ENCODE measurements around the gene PCNX2. TPM values are rescaled to one million over a fixed set of nuclear protein-coding genes. Genes with fewer than 3 reads are reported as not detected.

Gene PCNX2
- total RNA-seq, 1 donor: 38.4 TPM

DNA sequence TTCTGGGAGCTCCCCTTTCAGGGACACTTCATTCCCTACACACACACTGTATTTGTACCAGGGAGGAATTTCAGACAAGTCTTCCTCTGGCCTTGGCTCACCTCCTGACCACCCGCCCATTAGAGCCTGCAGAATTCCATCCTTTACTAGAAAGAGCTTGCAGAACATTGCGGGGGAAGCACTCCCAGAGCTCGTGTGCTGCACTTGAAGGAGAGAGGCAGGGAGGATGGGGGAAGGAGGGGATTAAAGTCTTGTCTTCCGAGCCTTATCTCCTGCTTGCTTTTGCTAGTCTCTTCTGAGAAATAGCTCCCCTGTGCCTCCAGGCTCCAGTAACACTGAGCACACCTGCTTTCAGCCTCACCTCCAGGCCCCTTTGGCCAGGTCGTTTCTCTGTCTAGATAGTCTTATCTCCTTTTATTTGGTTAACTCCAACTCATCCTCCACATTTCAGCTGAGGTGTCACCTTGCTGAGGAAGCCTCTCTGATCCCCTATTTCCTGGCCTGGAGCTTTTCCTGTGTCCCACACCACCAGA, 62.0 kb downstream of the PCNX2 start:
- H3K4me1 ChIP-seq (ENCODE audit: insufficient read depth, low read length): no peaks in the 10 kb centered on the region
- H3K27me3 ChIP-seq (ENCODE audit: insufficient read depth, low read length): no peaks in the 10 kb centered on the region
- H3K9me3 ChIP-seq (ENCODE audit: low read depth, low read length): no peaks in the 10 kb centered on the region
- no peak overlapping the region for H3K4me3 ChIP-seq (ENCODE audit: low read length)

GRCh38 chr1:233230011-233230410, 65.5 kb downstream of the PCNX2 start:
- Histone ChIP-seq H3K4me3 (ENCODE audit: low read length) (no peak overlapping the region), H3K27me3 (ENCODE audit: insufficient read depth, low read length) (no peaks in the 10 kb centered on the region), H3K4me1 (ENCODE audit: insufficient read depth, low read length) (no peaks in the 10 kb centered on the region), H3K9me3 (ENCODE audit: low read depth, low read length) (no peaks in the 10 kb centered on the region)

DNA sequence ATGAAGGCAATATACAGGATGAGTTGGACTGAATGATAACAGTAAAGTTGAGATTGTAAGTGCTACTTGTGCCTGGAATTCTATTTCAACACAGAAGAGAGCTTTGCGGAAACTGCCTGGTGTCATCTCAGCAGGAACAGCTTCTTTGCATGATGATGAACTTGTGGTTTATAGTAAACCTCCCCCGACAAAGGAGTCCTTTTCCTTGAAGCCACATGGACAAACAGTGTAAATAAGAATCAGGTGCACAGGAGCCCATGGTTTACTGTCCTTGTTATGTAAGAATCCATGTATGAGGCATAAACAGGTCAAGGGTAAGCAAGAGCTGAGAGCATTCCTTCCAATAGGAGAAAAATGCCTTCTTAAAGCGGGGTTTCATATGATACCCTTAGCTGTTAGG, 66.2 kb downstream of the PCNX2 start:
- no peak overlapping the region for H3K4me3 ChIP-seq (ENCODE audit: low read length)
- H3K9me3 ChIP-seq (ENCODE audit: low read depth, low read length): no peaks in the 10 kb centered on the region
- no peaks in the 10 kb centered on the region for H3K4me1 ChIP-seq (ENCODE audit: insufficient read depth, low read length)
- H3K27me3 ChIP-seq (ENCODE audit: insufficient read depth, low read length): no peaks in the 10 kb centered on the region

- H3K4me1 ChIP-seq (ENCODE audit: insufficient read depth, low read length): no peaks in the 10 kb centered on the region
- H3K27me3 ChIP-seq (ENCODE audit: insufficient read depth, low read length): no peaks in the 10 kb centered on the region
- H3K4me3 ChIP-seq (ENCODE audit: low read length): no peak overlapping the region
- H3K9me3 ChIP-seq (ENCODE audit: low read depth, low read length): no peaks in the 10 kb centered on the region
These were observed 67.5 kb downstream of the PCNX2 start for GRCh38 chr1:233227930-233228465.

DNA sequence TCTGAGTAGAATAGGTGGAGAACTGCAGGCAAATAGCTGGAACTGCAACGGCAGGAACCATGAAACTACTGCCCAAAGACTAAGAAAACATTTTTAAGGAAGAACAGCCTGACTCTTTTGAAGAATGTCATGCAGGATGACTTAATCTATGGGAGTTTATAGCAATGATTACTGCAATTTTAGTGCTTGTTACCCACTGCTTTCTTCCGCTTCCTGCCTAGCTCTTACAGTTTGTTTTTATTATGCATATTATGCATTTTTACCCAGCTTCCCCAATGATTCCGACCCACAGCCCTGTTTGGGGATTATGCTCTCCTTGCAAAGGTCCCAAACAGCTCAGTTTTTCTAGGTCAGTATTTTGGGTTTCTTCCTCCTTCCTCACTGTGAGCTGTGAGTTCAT, 71.2 kb downstream of the PCNX2 start:
- Histone ChIP-seq H3K4me1 (ENCODE audit: insufficient read depth, low read length) (no peaks in the 10 kb centered on the region), H3K9me3 (ENCODE audit: low read depth, low read length) (no peaks in the 10 kb centered on the region), H3K27me3 (ENCODE audit: insufficient read depth, low read length) (no peaks in the 10 kb centered on the region), H3K4me3 (ENCODE audit: low read length) (no peak overlapping the region)

GRCh38 chr1:233217832-233218231, 77.7 kb downstream of the PCNX2 start:
- H3K9me3 ChIP-seq (ENCODE audit: low read depth, low read length): no peaks in the 10 kb centered on the region
- no peaks in the 10 kb centered on the region for H3K27me3 ChIP-seq (ENCODE audit: insufficient read depth, low read length)
- H3K4me3 ChIP-seq (ENCODE audit: low read length): no peak overlapping the region
- H3K4me1 ChIP-seq (ENCODE audit: insufficient read depth, low read length): no peaks in the 10 kb centered on the region

- Histone ChIP-seq H3K27me3 (ENCODE audit: insufficient read depth, low read length) (no peaks in the 10 kb centered on the region), H3K9me3 (ENCODE audit: low read depth, low read length) (no peaks in the 10 kb centered on the region), H3K4me3 (ENCODE audit: low read length) (no peak overlapping the region), H3K4me1 (ENCODE audit: insufficient read depth, low read length) (no peaks in the 10 kb centered on the region)
These were observed 79.5 kb downstream of the PCNX2 start for GRCh38 chr1:233216009-233216408.

DNA sequence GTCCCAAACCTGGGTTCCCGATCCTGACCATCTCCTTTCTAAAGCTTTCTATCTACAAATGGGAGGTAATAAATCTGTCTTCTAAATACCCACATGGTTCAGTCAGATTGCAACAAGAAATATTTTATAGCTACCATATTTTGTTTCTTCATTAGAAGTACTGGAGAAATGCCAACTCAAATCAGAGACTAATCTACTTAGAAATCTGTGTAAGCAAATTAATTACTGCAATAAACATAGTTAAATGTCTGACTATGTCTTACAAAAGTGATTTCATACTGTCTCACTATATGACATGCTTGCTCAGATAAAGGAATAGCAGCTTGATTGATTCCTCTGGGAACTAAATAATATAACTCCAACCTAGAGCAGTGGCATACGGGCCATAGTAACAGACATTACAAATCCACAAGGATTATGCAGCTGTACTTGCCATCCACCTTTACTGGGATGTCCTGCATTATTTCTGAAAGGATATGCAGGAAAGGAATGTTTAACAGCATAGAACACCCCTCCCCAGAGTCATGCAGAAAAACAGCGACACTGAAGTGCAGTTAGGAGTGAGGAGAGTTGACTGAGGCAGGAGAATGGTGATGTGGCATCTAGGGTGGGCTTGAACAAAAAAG, 80.3 kb downstream of the PCNX2 start:
- no peaks in the 10 kb centered on the region for H3K27me3 ChIP-seq (ENCODE audit: insufficient read depth, low read length)
- H3K9me3 ChIP-seq (ENCODE audit: low read depth, low read length): no peaks in the 10 kb centered on the region
- H3K4me1 ChIP-seq (ENCODE audit: insufficient read depth, low read length): no peaks in the 10 kb centered on the region
- no peak overlapping the region for H3K4me3 ChIP-seq (ENCODE audit: low read length)

- H3K4me3 ChIP-seq (ENCODE audit: low read length): no peak overlapping the region
- H3K9me3 ChIP-seq (ENCODE audit: low read depth, low read length): no peaks in the 10 kb centered on the region
These were observed 83.9 kb downstream of the PCNX2 start for GRCh38 chr1:233211595-233211994.

GRCh38 chr1:233211106-233211505, 84.4 kb downstream of the PCNX2 start:
- H3K27me3 ChIP-seq (ENCODE audit: insufficient read depth, low read length): no peaks in the 10 kb centered on the region
- H3K9me3 ChIP-seq (ENCODE audit: low read depth, low read length): no peaks in the 10 kb centered on the region
- H3K4me1 ChIP-seq (ENCODE audit: insufficient read depth, low read length): no peaks in the 10 kb centered on the region
- H3K4me3 ChIP-seq (ENCODE audit: low read length): no peak overlapping the region

More at GRCh38 chr1:233211595-233211994, 83.9 kb downstream of the PCNX2 start:
- no peaks in the 10 kb centered on the region for H3K4me1 ChIP-seq (ENCODE audit: insufficient read depth, low read length)
- H3K27me3 ChIP-seq (ENCODE audit: insufficient read depth, low read length): no peaks in the 10 kb centered on the region

GRCh38 chr1:233209481-233209880, 86.0 kb downstream of the PCNX2 start:
- Histone ChIP-seq H3K9me3 (ENCODE audit: low read depth, low read length) (no peaks in the 10 kb centered on the region), H3K4me1 (ENCODE audit: insufficient read depth, low read length) (no peaks in the 10 kb centered on the region), H3K27me3 (ENCODE audit: insufficient read depth, low read length) (no peaks in the 10 kb centered on the region), H3K4me3 (ENCODE audit: low read length) (no peak overlapping the region)

DNA sequence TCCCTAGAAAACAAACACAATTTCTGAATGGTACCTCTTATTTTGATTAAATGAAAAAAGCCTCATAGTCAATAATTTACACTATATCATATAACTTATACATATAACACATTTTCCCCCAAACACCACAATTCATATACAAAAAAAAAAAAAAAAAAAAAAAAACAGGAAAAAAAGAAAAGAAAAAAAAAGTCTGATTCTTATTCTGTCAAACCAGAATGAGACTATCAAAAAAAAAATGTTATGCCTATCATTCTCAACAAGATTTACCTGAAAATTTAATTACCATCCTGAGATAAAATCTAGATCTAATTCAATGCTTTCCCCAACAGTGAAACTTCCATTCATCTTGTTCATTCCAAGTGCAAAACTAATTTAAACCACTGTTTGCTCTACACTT, 86.8 kb downstream of the PCNX2 start:
- Histone ChIP-seq H3K4me3 (ENCODE audit: low read length) (no peak overlapping the region), H3K4me1 (ENCODE audit: insufficient read depth, low read length) (no peaks in the 10 kb centered on the region), H3K9me3 (ENCODE audit: low read depth, low read length) (no peaks in the 10 kb centered on the region), H3K27me3 (ENCODE audit: insufficient read depth, low read length) (no peaks in the 10 kb centered on the region)

GRCh38 chr1:233197940-233198339, 97.6 kb downstream of the PCNX2 start:
- Histone ChIP-seq H3K4me3 (ENCODE audit: low read length) (no peak overlapping the region), H3K4me1 (ENCODE audit: insufficient read depth, low read length) (no peaks in the 10 kb centered on the region), H3K9me3 (ENCODE audit: low read depth, low read length) (peaks cover 17% of the 10 kb centered on the region)

DNA sequence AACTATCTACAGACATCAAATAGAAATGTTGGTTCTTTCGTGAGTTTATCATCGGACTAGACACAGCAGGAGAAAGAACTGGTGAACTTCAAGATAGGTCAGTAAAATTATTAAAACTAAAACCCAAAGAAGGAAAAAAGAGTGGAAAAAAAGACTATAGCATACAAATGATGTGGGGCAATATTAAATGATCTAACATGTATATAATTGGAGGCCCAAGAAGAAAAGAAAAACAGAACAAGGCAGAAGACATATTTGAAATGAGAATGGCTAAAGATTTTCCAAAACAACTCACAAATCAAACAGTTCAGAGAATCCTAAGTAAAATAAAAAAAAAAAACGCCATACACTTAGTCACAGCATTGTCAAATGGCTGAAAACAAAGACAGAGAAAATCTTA, 101.8 kb downstream of the PCNX2 start:
- H3K9me3 ChIP-seq (ENCODE audit: low read depth, low read length): peaks cover 17% of the 10 kb centered on the region
- no peaks in the 10 kb centered on the region for H3K27me3 ChIP-seq (ENCODE audit: insufficient read depth, low read length)
- H3K4me3 ChIP-seq (ENCODE audit: low read length): no peak overlapping the region
- no peaks in the 10 kb centered on the region for H3K4me1 ChIP-seq (ENCODE audit: insufficient read depth, low read length)

More at GRCh38 chr1:233197940-233198339, 97.6 kb downstream of the PCNX2 start:
- H3K27me3 ChIP-seq (ENCODE audit: insufficient read depth, low read length): no peaks in the 10 kb centered on the region

GRCh38 chr1:233190987-233191386, 104.5 kb downstream of the PCNX2 start:
- no peaks in the 10 kb centered on the region for H3K27me3 ChIP-seq (ENCODE audit: insufficient read depth, low read length)
- H3K4me1 ChIP-seq (ENCODE audit: insufficient read depth, low read length): no peaks in the 10 kb centered on the region
- H3K4me3 ChIP-seq (ENCODE audit: low read length): no peak overlapping the region
- peaks cover 16% of the 10 kb centered on the region for H3K9me3 ChIP-seq (ENCODE audit: low read depth, low read length)

DNA sequence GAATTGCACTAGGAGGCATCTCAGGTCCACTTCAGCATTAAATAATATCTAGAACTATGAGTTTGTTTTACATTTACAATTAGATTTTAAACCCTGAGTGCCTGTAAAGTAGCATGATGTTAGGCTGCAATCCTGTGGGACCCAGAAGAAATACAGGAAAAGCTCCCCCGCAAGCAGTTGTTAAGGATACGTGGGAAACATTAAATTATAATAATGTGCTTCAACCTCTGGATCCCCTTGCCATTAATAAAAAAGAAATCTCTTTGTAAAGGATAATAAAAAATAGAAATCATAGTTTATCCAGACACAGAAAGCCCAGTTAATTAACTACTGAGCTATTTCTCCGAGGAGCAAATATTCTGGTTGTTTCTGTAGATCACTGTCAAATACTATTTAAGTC, 106.0 kb downstream of the PCNX2 start:
- Histone ChIP-seq H3K9me3 (ENCODE audit: low read depth, low read length) (peaks cover 5% of the 10 kb centered on the region), H3K4me3 (ENCODE audit: low read length) (no peak overlapping the region), H3K27me3 (ENCODE audit: insufficient read depth, low read length) (no peaks in the 10 kb centered on the region), H3K4me1 (ENCODE audit: insufficient read depth, low read length) (no peaks in the 10 kb centered on the region)
